K562 (cell line): ENCODE results near the gene DNAJB1. TPM values are rescaled to one million over a fixed set of nuclear protein-coding genes. Genes with fewer than 3 reads are reported as not detected.

Experiments
- BCOR ChIP-seq: fragments of 450-650 bp; IDR thresholded peaks from 2 replicates; pipeline ENCODE4 v1.6.1; 2016
- BRCA1 ChIP-seq, 2 experiments: fragments of 450-650 bp in 1 of 2; sonication (generic) in 1 of 2; formaldehyde crosslinking in 1 of 2; IDR thresholded peaks; 2 replicates each; pipeline versions ENCODE4 v1.5.0 to v1.6.1; 2017 to 2020; ENCODE audit warnings: mild to moderate bottlenecking in 1 of 2, missing genetic modification reagents in 1 of 2
- CBX1 ChIP-seq: sonication (generic); IDR thresholded peaks from 2 replicates; pipeline ENCODE4 v1.6.1; 2016; ENCODE audit warnings: antibody characterized with exemption, low read depth, mild to moderate bottlenecking
- CREB1 ChIP-seq, 2 experiments: sonication (generic) in 1 of 2; formaldehyde crosslinking in 1 of 2; IDR thresholded peaks; 2 replicates each; pipeline versions ENCODE4 v1.6.1 to v1.8.0; 2012 to 2022; ENCODE audit warnings: inconsistent platforms in 1 of 2, mild to moderate bottlenecking in 1 of 2, missing genetic modification reagents in 1 of 2, moderate library complexity in 1 of 2
- HCFC1 ChIP-seq: IDR thresholded peaks from 2 replicates; pipeline ENCODE4 v1.6.1; 2012; ENCODE audit warnings: low read depth, low read length, improper control_type of control experiment
- HDAC1 ChIP-seq, 2 experiments: fragments of 450-650 bp; IDR thresholded peaks; 2 replicates each; pipeline ENCODE4 v1.6.1; 2016 to 2017; ENCODE audit warnings: inconsistent platforms in 1 of 2, mild to moderate bottlenecking in 1 of 2, moderate library complexity in 1 of 2
- JUND ChIP-seq, 2 experiments: IDR thresholded peaks; 2 replicates in 1 of 2; 3 replicates in 1 of 2; pipeline ENCODE4 v1.6.1; 2011; ENCODE audit warnings: borderline replicate concordance in 2 of 2, low read depth in 2 of 2, low read length in 2 of 2, improper control_type of control experiment in 1 of 2, missing biosample characterization in 1 of 2, missing genetic modification characterization in 1 of 2, missing genetic modification reagents in 1 of 2
- KAT2B ChIP-seq: IDR thresholded peaks from one replicate; pipeline ENCODE4 v1.6.1; 2012; ENCODE audit warnings: low read depth, mild to moderate bottlenecking, control low read depth, inconsistent platforms, low read length, moderate library complexity
- KDM1A ChIP-seq, 2 experiments: fragments of 450-650 bp; IDR thresholded peaks; 2 replicates each; pipeline ENCODE4 v1.6.1; 2016; ENCODE audit warnings: mild to moderate bottlenecking in 2 of 2
- MTA1 ChIP-seq: fragments of 450-650 bp; IDR thresholded peaks from 2 replicates; pipeline ENCODE4 v1.6.1; 2017; ENCODE audit warnings: borderline replicate concordance
- PRPF4 ChIP-seq: fragments of 200-400 bp; formaldehyde crosslinking; IDR thresholded peaks from one replicate; pipeline ENCODE4 v1.6.1; 2017; ENCODE audit warnings: low read length, low read depth, mild to moderate bottlenecking; ENCODE audit not compliant: insufficient read depth, poor library complexity, severe bottlenecking
- YBX1 ChIP-seq: fragments of 450-650 bp; IDR thresholded peaks from 2 replicates; pipeline ENCODE4 v1.7.1; 2016; ENCODE audit warnings: mild to moderate bottlenecking
- ZNF184 ChIP-seq: sonication (generic); formaldehyde crosslinking; IDR thresholded peaks from 2 replicates; pipeline ENCODE4 v1.5.0; 2020; ENCODE audit warnings: missing genetic modification reagents
- ZNF696 ChIP-seq: fragments of 250-450 bp; sonication (Bioruptor Pico); conservative IDR thresholded peaks from 2 replicates; pipeline ENCODE4 v1.4.0; 2020; ENCODE audit warnings: mild to moderate bottlenecking, moderate library complexity
- polyA plus RNA-seq, 8 experiments: library from polyadenylated mRNA; depleted of rRNA in 4 of 8; stranded (reverse) in 5 of 8; unstranded in 3 of 8; fragments of >200 nt; fragmentation: Nextera tagmentation in 2 of 8; fragmentation: Illumina TruSeq in 1 of 8; extraction: Ambion mirVana in 2 of 8; extraction: Trizol in 1 of 8; gene quantifications; 2 replicates each; pipeline versions ENCODE4 v1.2.1 to v1.2.3, GENCODE V29; 2011 to 2014; ENCODE audit warnings: inconsistent platforms in 1 of 8, missing spikeins in 1 of 8
- total RNA-seq, 7 experiments: library from RNA; depleted of rRNA in 6 of 7; stranded (reverse); fragments of >200 nt in 6 of 7; fragmentation: Illumina TruSeq in 2 of 7; extraction: Trizol in 2 of 7; gene quantifications; 2 replicates each; pipeline versions ENCODE4 v1.2.1 to v1.2.3, GENCODE V29; 2011 to 2021; ENCODE audit warnings: low replicate concordance in 1 of 7
- TF ChIP-seq, protein P1 (sequence below): fragments of 200-800 bp; sonication (Bioruptor generic); IDR thresholded peaks from 2 replicates; pipeline ENCODE4 v1.6.1; 2016; ENCODE audit warnings: missing genetic modification characterization, missing compliant biosample characterization
- TF ChIP-seq, protein P2 (sequence below): fragments of 450-650 bp; IDR thresholded peaks from 2 replicates; pipeline ENCODE4 v1.6.1; 2016; ENCODE audit warnings: borderline replicate concordance
- TF ChIP-seq, protein P3 (sequence below): sonication (generic); formaldehyde crosslinking; IDR thresholded peaks from 2 replicates; pipeline ENCODE4 v1.8.0; 2022; ENCODE audit warnings: mild to moderate bottlenecking, missing genetic modification reagents
- TF ChIP-seq, protein P4 (sequence below): sonication (generic); formaldehyde crosslinking; IDR thresholded peaks from 2 replicates; pipeline ENCODE4 v1.8.0; 2022; ENCODE audit warnings: missing genetic modification reagents, mild to moderate bottlenecking, moderate library complexity, borderline replicate concordance

The DNAJB1 gene
- total and polyA plus RNA-seq, 9 of the 15 experiments (the other 6 are each of a cell fraction or from before 2014, with no cell fraction given), result 13.2 to 113 (median 62.1) TPM

DNA sequence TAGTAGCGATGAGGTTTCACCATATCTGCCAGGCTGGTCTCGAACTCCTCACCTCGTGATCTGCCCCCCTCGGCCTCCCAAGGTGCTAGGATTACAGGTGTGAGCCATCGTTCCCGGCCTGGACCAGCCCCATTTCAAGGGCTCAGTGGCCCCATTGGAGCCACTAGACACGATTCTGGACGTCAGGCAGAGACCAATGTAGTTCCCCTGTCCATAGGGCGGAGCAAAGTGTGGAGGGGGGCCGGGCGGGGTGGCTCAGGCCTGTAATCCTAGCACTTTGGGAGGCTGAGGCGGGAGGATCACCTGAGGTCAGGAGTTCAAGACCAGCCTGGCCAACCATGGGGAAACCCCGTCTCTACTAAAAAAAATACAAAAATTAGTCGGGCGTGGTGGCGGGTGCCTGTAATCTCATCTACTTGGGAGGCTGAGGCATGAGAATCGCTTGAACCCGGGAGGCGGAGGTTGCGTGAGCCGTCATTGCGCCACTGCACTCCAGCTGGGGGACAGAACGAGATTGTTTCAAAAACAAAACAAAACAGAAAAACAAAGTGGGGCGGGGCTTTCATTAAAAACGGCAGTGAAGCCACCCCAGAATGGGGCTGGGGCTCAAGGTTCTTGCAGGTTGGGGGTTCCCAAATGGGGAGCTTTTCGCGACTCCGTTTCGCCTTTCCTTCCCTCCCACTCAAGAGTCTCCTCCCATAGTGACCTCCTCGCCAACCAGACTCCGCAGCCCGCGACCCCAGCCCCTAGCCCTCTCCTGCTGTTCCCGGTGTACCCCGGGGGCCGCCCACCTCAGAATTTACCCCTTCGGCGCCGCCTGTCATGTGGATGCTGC is 10.4 kb upstream of the DNAJB1 start (continued):
- TF ChIP-seq, protein P1, sequence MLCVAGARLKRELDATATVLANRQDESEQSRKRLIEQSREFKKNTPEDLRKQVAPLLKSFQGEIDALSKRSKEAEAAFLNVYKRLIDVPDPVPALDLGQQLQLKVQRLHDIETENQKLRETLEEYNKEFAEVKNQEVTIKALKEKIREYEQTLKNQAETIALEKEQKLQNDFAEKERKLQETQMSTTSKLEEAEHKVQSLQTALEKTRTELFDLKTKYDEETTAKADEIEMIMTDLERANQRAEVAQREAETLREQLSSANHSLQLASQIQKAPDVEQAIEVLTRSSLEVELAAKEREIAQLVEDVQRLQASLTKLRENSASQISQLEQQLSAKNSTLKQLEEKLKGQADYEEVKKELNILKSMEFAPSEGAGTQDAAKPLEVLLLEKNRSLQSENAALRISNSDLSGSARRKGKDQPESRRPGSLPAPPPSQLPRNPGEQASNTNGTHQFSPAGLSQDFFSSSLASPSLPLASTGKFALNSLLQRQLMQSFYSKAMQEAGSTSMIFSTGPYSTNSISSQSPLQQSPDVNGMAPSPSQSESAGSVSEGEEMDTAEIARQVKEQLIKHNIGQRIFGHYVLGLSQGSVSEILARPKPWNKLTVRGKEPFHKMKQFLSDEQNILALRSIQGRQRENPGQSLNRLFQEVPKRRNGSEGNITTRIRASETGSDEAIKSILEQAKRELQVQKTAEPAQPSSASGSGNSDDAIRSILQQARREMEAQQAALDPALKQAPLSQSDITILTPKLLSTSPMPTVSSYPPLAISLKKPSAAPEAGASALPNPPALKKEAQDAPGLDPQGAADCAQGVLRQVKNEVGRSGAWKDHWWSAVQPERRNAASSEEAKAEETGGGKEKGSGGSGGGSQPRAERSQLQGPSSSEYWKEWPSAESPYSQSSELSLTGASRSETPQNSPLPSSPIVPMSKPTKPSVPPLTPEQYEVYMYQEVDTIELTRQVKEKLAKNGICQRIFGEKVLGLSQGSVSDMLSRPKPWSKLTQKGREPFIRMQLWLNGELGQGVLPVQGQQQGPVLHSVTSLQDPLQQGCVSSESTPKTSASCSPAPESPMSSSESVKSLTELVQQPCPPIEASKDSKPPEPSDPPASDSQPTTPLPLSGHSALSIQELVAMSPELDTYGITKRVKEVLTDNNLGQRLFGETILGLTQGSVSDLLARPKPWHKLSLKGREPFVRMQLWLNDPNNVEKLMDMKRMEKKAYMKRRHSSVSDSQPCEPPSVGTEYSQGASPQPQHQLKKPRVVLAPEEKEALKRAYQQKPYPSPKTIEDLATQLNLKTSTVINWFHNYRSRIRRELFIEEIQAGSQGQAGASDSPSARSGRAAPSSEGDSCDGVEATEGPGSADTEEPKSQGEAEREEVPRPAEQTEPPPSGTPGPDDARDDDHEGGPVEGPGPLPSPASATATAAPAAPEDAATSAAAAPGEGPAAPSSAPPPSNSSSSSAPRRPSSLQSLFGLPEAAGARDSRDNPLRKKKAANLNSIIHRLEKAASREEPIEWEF (CRISPR knock-in tag), result no peak
- peak; percentile 95 for TF ChIP-seq BCOR
- TF ChIP-seq KDM1A (IDR thresholded peaks at IDR 0.05), result peak; percentile 59 to 78
- TF ChIP-seq, protein P2, sequence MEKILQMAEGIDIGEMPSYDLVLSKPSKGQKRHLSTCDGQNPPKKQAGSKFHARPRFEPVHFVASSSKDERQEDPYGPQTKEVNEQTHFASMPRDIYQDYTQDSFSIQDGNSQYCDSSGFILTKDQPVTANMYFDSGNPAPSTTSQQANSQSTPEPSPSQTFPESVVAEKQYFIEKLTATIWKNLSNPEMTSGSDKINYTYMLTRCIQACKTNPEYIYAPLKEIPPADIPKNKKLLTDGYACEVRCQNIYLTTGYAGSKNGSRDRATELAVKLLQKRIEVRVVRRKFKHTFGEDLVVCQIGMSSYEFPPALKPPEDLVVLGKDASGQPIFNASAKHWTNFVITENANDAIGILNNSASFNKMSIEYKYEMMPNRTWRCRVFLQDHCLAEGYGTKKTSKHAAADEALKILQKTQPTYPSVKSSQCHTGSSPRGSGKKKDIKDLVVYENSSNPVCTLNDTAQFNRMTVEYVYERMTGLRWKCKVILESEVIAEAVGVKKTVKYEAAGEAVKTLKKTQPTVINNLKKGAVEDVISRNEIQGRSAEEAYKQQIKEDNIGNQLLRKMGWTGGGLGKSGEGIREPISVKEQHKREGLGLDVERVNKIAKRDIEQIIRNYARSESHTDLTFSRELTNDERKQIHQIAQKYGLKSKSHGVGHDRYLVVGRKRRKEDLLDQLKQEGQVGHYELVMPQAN, result no peak
- TF ChIP-seq HCFC1, result no peak
- TF ChIP-seq PRPF4, result no peak
- TF ChIP-seq JUND (IDR thresholded peaks at IDR 0.05; ENCODE audit: borderline replicate concordance, low read depth, low read length), result no peak
- no peak for TF ChIP-seq JUND (tag; IDR thresholded peaks at IDR 0.05; ENCODE audit: borderline replicate concordance, low read depth, low read length)
- TF ChIP-seq, protein P3, sequence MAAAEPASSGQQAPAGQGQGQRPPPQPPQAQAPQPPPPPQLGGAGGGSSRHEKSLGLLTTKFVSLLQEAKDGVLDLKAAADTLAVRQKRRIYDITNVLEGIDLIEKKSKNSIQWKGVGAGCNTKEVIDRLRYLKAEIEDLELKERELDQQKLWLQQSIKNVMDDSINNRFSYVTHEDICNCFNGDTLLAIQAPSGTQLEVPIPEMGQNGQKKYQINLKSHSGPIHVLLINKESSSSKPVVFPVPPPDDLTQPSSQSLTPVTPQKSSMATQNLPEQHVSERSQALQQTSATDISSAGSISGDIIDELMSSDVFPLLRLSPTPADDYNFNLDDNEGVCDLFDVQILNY (CRISPR knock-in tag), result no peak
- no peak for TF ChIP-seq CREB1 (IDR thresholded peaks at IDR 0.05)
- TF ChIP-seq CREB1 (CRISPR knock-in tag; IDR thresholded peaks at IDR 0.05), result no peak
- TF ChIP-seq, protein P4, sequence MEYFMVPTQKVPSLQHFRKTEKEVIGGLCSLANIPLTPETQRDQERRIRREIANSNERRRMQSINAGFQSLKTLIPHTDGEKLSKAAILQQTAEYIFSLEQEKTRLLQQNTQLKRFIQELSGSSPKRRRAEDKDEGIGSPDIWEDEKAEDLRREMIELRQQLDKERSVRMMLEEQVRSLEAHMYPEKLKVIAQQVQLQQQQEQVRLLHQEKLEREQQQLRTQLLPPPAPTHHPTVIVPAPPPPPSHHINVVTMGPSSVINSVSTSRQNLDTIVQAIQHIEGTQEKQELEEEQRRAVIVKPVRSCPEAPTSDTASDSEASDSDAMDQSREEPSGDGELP (CRISPR knock-in tag), result peak; percentile 70; the same call in 1 of the 2 replicates
- TF ChIP-seq MTA1, result no peak
- TF ChIP-seq YBX1, result no peak
- no peak for TF ChIP-seq BRCA1 (IDR thresholded peaks at IDR 0.05)
- TF ChIP-seq BRCA1 (CRISPR knock-in tag; IDR thresholded peaks at IDR 0.05), result no peak
- TF ChIP-seq HDAC1 (IDR thresholded peaks at IDR 0.05), result 0 out of 4 replicates have a peak, but pooled peaks of 1 of the 2 experiments have one; percentile 22
- TF ChIP-seq ZNF184 (CRISPR knock-in tag), result no peak
- TF ChIP-seq CBX1, result no peak
- TF ChIP-seq ZNF696 (CRISPR knock-in tag), result no peak
- TF ChIP-seq KAT2B, result no peak
